GM12878 (cell line): Measurements from ENCODE around the gene CAV2.

Experiments
- BHLHE40 ChIP-seq, 2 experiments: fragments of 450-650 bp in 1 of 2; IDR thresholded peaks; 2 replicates each; pipeline ENCODE4 v1.6.1; 2011 to 2017; ENCODE audit warnings: low read depth in 2 of 2, borderline replicate concordance in 1 of 2, improper control_type of control experiment in 1 of 2, low read length in 1 of 2, mild to moderate bottlenecking in 1 of 2
- CBX3 ChIP-seq: fragments of 200-600 bp; sonication (generic); IDR thresholded peaks from 2 replicates; pipeline ENCODE4 v1.6.1; 2016; ENCODE audit warnings: low read depth, borderline replicate concordance
- EED ChIP-seq: sonication (generic); IDR thresholded peaks from 2 replicates; pipeline ENCODE4 v1.6.1; 2016; ENCODE audit warnings: antibody characterized with exemption, low read depth
- EP300 ChIP-seq, 2 experiments: fragments of 150-350 bp in 1 of 2; IDR thresholded peaks; 2 replicates each; pipeline ENCODE4 v1.6.1; 2011 to 2012; ENCODE audit warnings: low read depth in 2 of 2, low read length in 2 of 2, borderline replicate concordance in 1 of 2, improper control_type of control experiment in 1 of 2, inconsistent platforms in 1 of 2; ENCODE audit not compliant: control insufficient read depth in 1 of 2
- HDAC2 ChIP-seq: fragments of 200-600 bp; sonication (generic); IDR thresholded peaks from 2 replicates; pipeline ENCODE4 v1.6.1; 2017
- IKZF1 ChIP-seq: fragments of 450-650 bp; conservative IDR thresholded peaks from 2 replicates; pipeline ENCODE4 v1.6.1; 2017; ENCODE audit warnings: antibody characterized with exemption, mild to moderate bottlenecking
- IKZF2 ChIP-seq, 2 experiments: fragments of 450-650 bp; IDR thresholded peaks; 2 replicates each; pipeline ENCODE4 v1.6.1; 2017; ENCODE audit warnings: mild to moderate bottlenecking in 2 of 2, moderate library complexity in 2 of 2
- POLR2A ChIP-seq: IDR thresholded peaks from 2 replicates; pipeline ENCODE4 v1.6.1; 2011; ENCODE audit warnings: low read depth, mild to moderate bottlenecking, low read length
- RCOR1 ChIP-seq: conservative IDR thresholded peaks from 2 replicates; pipeline ENCODE4 v1.6.1; 2012; ENCODE audit warnings: low read depth, low read length, improper control_type of control experiment
- TF ChIP-seq, protein P1 (sequence below), 3 experiments: IDR thresholded peaks in 2 of 3; conservative IDR thresholded peaks in 1 of 3; 2 replicates each; pipeline ENCODE4 v1.5.1; 2011; ENCODE audit warnings: low read depth in 3 of 3, low read length in 3 of 3, mild to moderate bottlenecking in 3 of 3, control low read depth in 2 of 3, moderate library complexity in 2 of 3, inconsistent platforms in 1 of 3, mixed read lengths in 1 of 3; ENCODE audit not compliant: control insufficient read depth in 2 of 3, insufficient read depth in 1 of 3; ENCODE audit errors: extremely low read depth in 1 of 3

DNA sequence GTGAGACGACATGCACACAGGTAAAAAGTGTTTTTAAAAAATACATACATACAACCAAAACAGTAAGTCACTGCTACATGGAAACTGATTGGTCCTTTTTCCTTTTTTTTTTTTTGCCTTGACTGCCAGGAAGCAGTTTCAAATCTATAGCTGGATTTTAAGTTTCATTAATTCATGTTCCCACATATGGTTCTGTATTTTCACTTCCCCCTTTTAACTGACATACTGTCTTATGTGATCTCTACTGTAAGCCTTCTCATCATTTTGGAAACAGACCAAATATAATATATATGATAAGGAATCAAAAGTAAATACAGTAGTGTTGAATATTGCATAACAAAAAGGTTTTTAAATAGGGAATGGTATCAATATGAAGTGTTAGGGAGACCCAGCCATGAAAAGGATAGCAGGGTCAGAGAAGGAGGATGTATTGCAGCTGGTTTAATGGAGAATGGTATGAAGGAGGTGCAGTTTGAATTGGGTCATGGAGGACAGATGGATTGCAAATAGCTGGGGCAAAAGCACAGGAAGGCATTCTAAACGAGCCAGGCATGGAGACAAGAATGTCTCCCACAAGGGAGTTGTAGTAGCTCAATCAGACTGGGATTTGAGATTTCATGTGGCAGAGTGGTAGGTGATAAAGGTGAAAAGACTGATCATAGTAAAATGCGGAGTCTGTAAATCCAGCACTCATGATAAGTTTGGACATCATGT lies 30.7 kb downstream of the CAV2 start:
- TF ChIP-seq HDAC2 (no peak), BHLHE40 (IDR thresholded peaks at IDR 0.05; ENCODE audit: borderline replicate concordance in 1 of 2, low read depth in 2 of 2, low read length in 1 of 2) (no peak), IKZF2 (IDR thresholded peaks at IDR 0.05) (no peak), EED (no peak), EP300 (IDR thresholded peaks at IDR 0.05; ENCODE audit: borderline replicate concordance in 1 of 2, control insufficient read depth in 1 of 2, low read depth in 2 of 2, low read length in 2 of 2) (no peak), POLR2A (no peak), CBX3 (no peak), IKZF1 (no peak), RCOR1 (no peak)
- TF ChIP-seq, protein P1, sequence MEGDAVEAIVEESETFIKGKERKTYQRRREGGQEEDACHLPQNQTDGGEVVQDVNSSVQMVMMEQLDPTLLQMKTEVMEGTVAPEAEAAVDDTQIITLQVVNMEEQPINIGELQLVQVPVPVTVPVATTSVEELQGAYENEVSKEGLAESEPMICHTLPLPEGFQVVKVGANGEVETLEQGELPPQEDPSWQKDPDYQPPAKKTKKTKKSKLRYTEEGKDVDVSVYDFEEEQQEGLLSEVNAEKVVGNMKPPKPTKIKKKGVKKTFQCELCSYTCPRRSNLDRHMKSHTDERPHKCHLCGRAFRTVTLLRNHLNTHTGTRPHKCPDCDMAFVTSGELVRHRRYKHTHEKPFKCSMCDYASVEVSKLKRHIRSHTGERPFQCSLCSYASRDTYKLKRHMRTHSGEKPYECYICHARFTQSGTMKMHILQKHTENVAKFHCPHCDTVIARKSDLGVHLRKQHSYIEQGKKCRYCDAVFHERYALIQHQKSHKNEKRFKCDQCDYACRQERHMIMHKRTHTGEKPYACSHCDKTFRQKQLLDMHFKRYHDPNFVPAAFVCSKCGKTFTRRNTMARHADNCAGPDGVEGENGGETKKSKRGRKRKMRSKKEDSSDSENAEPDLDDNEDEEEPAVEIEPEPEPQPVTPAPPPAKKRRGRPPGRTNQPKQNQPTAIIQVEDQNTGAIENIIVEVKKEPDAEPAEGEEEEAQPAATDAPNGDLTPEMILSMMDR (IDR thresholded peaks at IDR 0.05 in 2 of 3, conservative IDR thresholded peaks at IDR 0.05 in 1 of 3; ENCODE audit: control insufficient read depth in 2 of 3, extremely low read depth in 1 of 3, insufficient read depth in 1 of 3, low read depth in 3 of 3, low read length in 3 of 3): no peak
